ENCODE measurements around the gene RTBDN.

- TF ChIP-seq CTCF (IDR thresholded peaks at IDR 0.05 in 4 of 5, conservative IDR thresholded peaks at IDR 0.05 in 1 of 5) (no peak), POLR2A (IDR thresholded peaks at IDR 0.05) (no peak)
Observed at GRCh38 chr19:12786952-12787351, 47.4 kb downstream of the RTBDN start.

Measured in gastrocnemius medialis (tissue), 4 donors.